Caco-2 (cell line): ENCODE results near the gene ADGRL3. TPM values are rescaled to one million over a fixed set of nuclear protein-coding genes. Genes with fewer than 3 reads are reported as not detected.

Experiments used
- BruUV-seq: library from RNA; stranded (reverse); fragments of 400-500 nt; replicated peaks from 2 replicates; lab custom pipeline; 2021; lab: Mats Ljungman, UMichigan
- CTCF ChIA-PET: fragments of 300-600 bp; sonication (Branson Sonifier 250); formaldehyde crosslinking; loops from one replicate; lab custom pipeline; 2022; ENCODE audit warnings: antibody characterized with exemption; lab: Charles Lee
- POLR2A ChIA-PET: fragments of 300-600 bp; sonication (Branson Sonifier 250); formaldehyde crosslinking; loops from one replicate; lab custom pipeline; 2022; ENCODE audit warnings: antibody characterized with exemption; lab: Charles Lee
- DNase-seq, 2 experiments: peaks; one replicate each; pipeline versions ENCODE4 v3.0.0 to v3.0.0-alpha.2; 2020 to 2022
- H3K27me3 ChIP-seq: replicated peaks from 2 replicates; pipeline ENCODE4 v1.6.0; 2011; ENCODE audit warnings: low read length; ENCODE audit not compliant: control insufficient read depth, insufficient read depth
- H3K36me3 ChIP-seq: 2 replicates; pipeline ENCODE4 v1.5.1; 2011; ENCODE audit warnings: low read length; ENCODE audit not compliant: control insufficient read depth, insufficient read depth
- H3K4me1 ChIP-seq: fragments of 250-450 bp; sonication (Bioruptor Pico); 2 replicates; pipeline ENCODE4 v1.5.1; 2020; ENCODE audit warnings: mild to moderate bottlenecking
- H3K4me3 ChIP-seq: 2 replicates; pipeline ENCODE4 v1.5.1; 2011; ENCODE audit warnings: low read depth, mild to moderate bottlenecking, control low read depth, low read length
- H3K9me3 ChIP-seq: fragments of 250-450 bp; sonication (Bioruptor Pico); 2 replicates; pipeline ENCODE4 v1.5.1; 2020; ENCODE audit warnings: mild to moderate bottlenecking, moderate library complexity
- H3K27ac Mint-ChIP-seq: one replicate; pipeline ENCODE4 v1.8.0; 2022; ENCODE audit warnings: mixed read lengths; ENCODE audit not compliant: unreplicated experiment
- H3K27me3 Mint-ChIP-seq: one replicate; pipeline ENCODE4 v1.8.0; 2022; ENCODE audit warnings: mixed read lengths; ENCODE audit not compliant: insufficient read depth, unreplicated experiment
- H3K36me3 Mint-ChIP-seq: one replicate; pipeline ENCODE4 v1.8.0; 2022; ENCODE audit warnings: mild to moderate bottlenecking, mixed read lengths; ENCODE audit not compliant: insufficient read depth, unreplicated experiment
- H3K4me1 Mint-ChIP-seq: one replicate; pipeline ENCODE4 v1.8.0; 2022; ENCODE audit warnings: low read depth, mixed read lengths; ENCODE audit not compliant: unreplicated experiment
- H3K4me3 Mint-ChIP-seq: one replicate; pipeline ENCODE4 v1.8.0; 2022; ENCODE audit warnings: mild to moderate bottlenecking, moderate library complexity, mixed read lengths; ENCODE audit not compliant: unreplicated experiment
- H3K9me3 Mint-ChIP-seq: one replicate; pipeline ENCODE4 v1.8.0; 2022; ENCODE audit warnings: mixed read lengths; ENCODE audit not compliant: unreplicated experiment
- CTCF ChIP-seq, 2 experiments: fragments of 200-600 bp in 1 of 2; IDR thresholded peaks; 1 replicate in 1 of 2; 2 replicates in 1 of 2; pipeline versions ENCODE4 v1.5.1 to v1.8.0; 2011 to 2022; ENCODE audit warnings: antibody characterized with exemption in 1 of 2, control low read depth in 1 of 2, inconsistent platforms in 1 of 2, low read depth in 1 of 2, low read length in 1 of 2, mild to moderate bottlenecking in 1 of 2, moderate library complexity in 1 of 2; ENCODE audit not compliant: insufficient read depth in 1 of 2, severe bottlenecking in 1 of 2, unreplicated experiment in 1 of 2
- intact Hi-C: fragments of 100-400 bp; cut with micrococcal nuclease; formaldehyde crosslinking; loops from one replicate; pipeline ENCODE4 v1.10.0; 2022; ENCODE audit not compliant: unreplicated experiment
- total RNA-seq: library from RNA; stranded (reverse); gene quantifications from 2 replicates; pipeline ENCODE4 v1.2.3, GENCODE V29; 2022

Gene ADGRL3
- total RNA-seq, 1 experiment from 2014 or later: 1.5 TPM

- no peak overlapping the region for H3K4me3 Mint-ChIP-seq
- H3K27me3 Mint-ChIP-seq: no peaks in the 10 kb centered on the region
- BruUV-seq: no TSS peak
- peaks cover 9% of the 10 kb centered on the region; the same call in 1 of the 2 replicates for H3K4me1 ChIP-seq
- TF ChIP-seq CTCF (IDR thresholded peaks at IDR 0.05; ENCODE audit: insufficient read depth in 1 of 2, low read depth in 1 of 2, low read length in 1 of 2, severe bottlenecking in 1 of 2, unreplicated experiment in 1 of 2): no peak
- POLR2A ChIA-PET: no interaction called here
- H3K4me3 ChIP-seq: no peak overlapping the region
- no peaks in the 10 kb centered on the region for H3K9me3 ChIP-seq
- no peaks in the 10 kb centered on the region for H3K4me1 Mint-ChIP-seq
- CTCF ChIA-PET: no interaction called here
- H3K27ac Mint-ChIP-seq: no peak overlapping the region
- H3K36me3 ChIP-seq: no peaks in the 10 kb centered on the region
- DNase-seq: no peak
- H3K27me3 ChIP-seq: no peaks in the 10 kb centered on the region
- intact Hi-C loops: loop anchor here (10.0 kb wide), 1 partner anchor 435 kb away; no protein-coding TSS in a partner anchor
- no peaks in the 10 kb centered on the region for H3K36me3 Mint-ChIP-seq
- no peaks in the 10 kb centered on the region for H3K9me3 Mint-ChIP-seq
Observed at GRCh38 chr4:61299316-61299715, 99.2 kb downstream of the ADGRL3 start.

GRCh38 chr4:61300266-61300844, 100.2 kb downstream of the ADGRL3 start:
- Mint-ChIP-seq H3K27ac (no peak overlapping the region), H3K9me3 (no peaks in the 10 kb centered on the region), H3K36me3 (no peaks in the 10 kb centered on the region), H3K4me1 (no peaks in the 10 kb centered on the region), H3K4me3 (no peak overlapping the region), H3K27me3 (no peaks in the 10 kb centered on the region)
- intact Hi-C loops: loop anchor here (10.0 kb wide), 1 partner anchor 496 kb away; no protein-coding TSS in a partner anchor
- ChIA-PET CTCF (no interaction called here), POLR2A (no interaction called here)
- no peaks in the 10 kb centered on the region for H3K27me3 ChIP-seq
- no peak overlapping the region for H3K4me3 ChIP-seq
- no TSS peak for BruUV-seq
- peaks cover 9% of the 10 kb centered on the region; the same call in 1 of the 2 replicates for H3K4me1 ChIP-seq
- H3K9me3 ChIP-seq: no peaks in the 10 kb centered on the region
- H3K36me3 ChIP-seq: no peaks in the 10 kb centered on the region
- no peak for TF ChIP-seq CTCF (IDR thresholded peaks at IDR 0.05; ENCODE audit: insufficient read depth in 1 of 2, low read depth in 1 of 2, low read length in 1 of 2, severe bottlenecking in 1 of 2, unreplicated experiment in 1 of 2)
- no peak for DNase-seq

GRCh38 chr4:61301271-61301670, 101.1 kb downstream of the ADGRL3 start:
- intact Hi-C loops: loop anchor here (10.0 kb wide), 1 partner anchor 496 kb away; no protein-coding TSS in a partner anchor
- CTCF ChIA-PET: no interaction called here

More at GRCh38 chr4:61301271-61301670, 101.1 kb downstream of the ADGRL3 start:
- Mint-ChIP-seq H3K27me3 (no peaks in the 10 kb centered on the region), H3K9me3 (no peaks in the 10 kb centered on the region), H3K4me1 (no peaks in the 10 kb centered on the region), H3K27ac (no peak overlapping the region), H3K4me3 (no peak overlapping the region), H3K36me3 (no peaks in the 10 kb centered on the region)
- H3K4me3 ChIP-seq: no peak overlapping the region
- POLR2A ChIA-PET: no interaction called here
- TF ChIP-seq CTCF (IDR thresholded peaks at IDR 0.05; ENCODE audit: insufficient read depth in 1 of 2, low read depth in 1 of 2, low read length in 1 of 2, severe bottlenecking in 1 of 2, unreplicated experiment in 1 of 2): no peak
- H3K36me3 ChIP-seq: no peaks in the 10 kb centered on the region
- no peaks in the 10 kb centered on the region for H3K9me3 ChIP-seq
- DNase-seq: no peak
- BruUV-seq: no TSS peak
- H3K4me1 ChIP-seq: peaks cover 9% of the 10 kb centered on the region; the same call in 1 of the 2 replicates
- H3K27me3 ChIP-seq: no peaks in the 10 kb centered on the region
